ENCODE results near the gene EPB41L4B.

DNA sequence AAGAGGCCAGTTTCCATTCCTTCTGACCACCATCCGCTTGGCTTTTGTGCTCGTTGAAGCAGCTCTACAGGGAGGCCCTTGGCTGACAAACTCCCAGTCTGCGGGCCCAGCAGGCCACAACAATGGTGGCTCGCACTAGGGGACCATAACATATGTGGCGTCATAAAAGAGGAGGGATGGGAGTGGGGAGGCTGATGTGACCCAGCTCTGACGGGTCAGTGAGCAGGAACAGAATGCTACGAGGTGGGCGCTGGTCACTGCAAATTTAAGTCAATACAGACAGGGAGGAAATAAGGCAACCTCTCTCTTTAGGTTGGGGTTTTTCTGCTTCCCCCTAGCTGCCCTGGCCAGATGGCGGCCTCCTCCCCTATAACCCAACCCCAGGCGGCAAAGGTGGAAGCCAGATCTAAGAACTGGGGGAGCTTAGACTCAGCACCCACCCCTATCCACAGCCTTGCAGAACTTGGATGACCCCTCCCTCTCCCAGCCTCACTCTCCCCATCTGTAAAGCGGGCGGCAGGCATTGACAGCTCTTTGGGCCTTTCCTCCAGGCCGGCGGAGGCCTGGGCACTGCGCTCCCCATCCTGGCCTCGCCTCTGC, 154.6 kb downstream of the EPB41L4B start:
- TF ChIP-seq, protein P1, sequence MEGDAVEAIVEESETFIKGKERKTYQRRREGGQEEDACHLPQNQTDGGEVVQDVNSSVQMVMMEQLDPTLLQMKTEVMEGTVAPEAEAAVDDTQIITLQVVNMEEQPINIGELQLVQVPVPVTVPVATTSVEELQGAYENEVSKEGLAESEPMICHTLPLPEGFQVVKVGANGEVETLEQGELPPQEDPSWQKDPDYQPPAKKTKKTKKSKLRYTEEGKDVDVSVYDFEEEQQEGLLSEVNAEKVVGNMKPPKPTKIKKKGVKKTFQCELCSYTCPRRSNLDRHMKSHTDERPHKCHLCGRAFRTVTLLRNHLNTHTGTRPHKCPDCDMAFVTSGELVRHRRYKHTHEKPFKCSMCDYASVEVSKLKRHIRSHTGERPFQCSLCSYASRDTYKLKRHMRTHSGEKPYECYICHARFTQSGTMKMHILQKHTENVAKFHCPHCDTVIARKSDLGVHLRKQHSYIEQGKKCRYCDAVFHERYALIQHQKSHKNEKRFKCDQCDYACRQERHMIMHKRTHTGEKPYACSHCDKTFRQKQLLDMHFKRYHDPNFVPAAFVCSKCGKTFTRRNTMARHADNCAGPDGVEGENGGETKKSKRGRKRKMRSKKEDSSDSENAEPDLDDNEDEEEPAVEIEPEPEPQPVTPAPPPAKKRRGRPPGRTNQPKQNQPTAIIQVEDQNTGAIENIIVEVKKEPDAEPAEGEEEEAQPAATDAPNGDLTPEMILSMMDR (IDR thresholded peaks at IDR 0.05): no peak
- TF ChIP-seq POLR2A (IDR thresholded peaks at IDR 0.05): no peak
